Right lobe of liver (tissue), 6 donors: ENCODE results near the gene RER1. TPM values are rescaled to one million over a fixed set of nuclear protein-coding genes. Genes with fewer than 3 reads are reported as not detected.
A peak's percentile ranks its signal among the peaks of the same experiment; 100 is the strongest.

Experiments
- ATAC-seq, 4 donors: fragments of 200-7000 bp; cut with Tn5 transposase; one replicate each; pipeline ENCODE4 v1.9.1; 2020; ENCODE audit warnings: mild to moderate bottlenecking in 4 of 4, moderate library complexity in 4 of 4
- DNase-seq, 3 donors: peaks; one replicate each; pipeline ENCODE4 v3.0.0-alpha.2; 2020
- H3K27ac ChIP-seq, 3 donors: fragments of 200-600 bp; one replicate each; pipeline ENCODE4 v1.8.0; 2022
- H3K27me3 ChIP-seq, 2 donors: fragments of 200-600 bp; one replicate each; pipeline ENCODE4 v1.8.0; 2022
- H3K36me3 ChIP-seq, 4 donors: fragments of 200-600 bp; sonication (generic) in 1 of 4; one replicate each; pipeline versions ENCODE4 v1.5.1 to v1.8.0; 2017 to 2022; ENCODE audit warnings: control low read depth in 1 of 4
- H3K4me1 ChIP-seq, 4 donors: fragments of 200-600 bp; sonication (generic) in 1 of 4; one replicate each; pipeline versions ENCODE4 v1.5.1 to v1.8.0; 2017 to 2022; ENCODE audit warnings: control low read depth in 1 of 4
- H3K4me3 ChIP-seq, 3 donors: fragments of 200-600 bp; one replicate each; pipeline ENCODE4 v1.8.0; 2022
- H3K9me3 ChIP-seq, 4 donors: fragments of 200-600 bp; sonication (generic) in 1 of 4; one replicate each; pipeline versions ENCODE4 v1.5.1 to v1.8.0; 2017 to 2022; ENCODE audit warnings: control low read depth in 1 of 4
- CTCF ChIP-seq, 4 donors: fragments of 200-600 bp in 3 of 4; fragments of 450-650 bp in 1 of 4; IDR thresholded peaks; one replicate each; pipeline versions ENCODE4 v1.5.1 to v1.8.0; 2016 to 2022; ENCODE audit warnings: antibody characterized with exemption in 4 of 4, mild to moderate bottlenecking in 2 of 4
- POLR2A ChIP-seq: fragments of 450-650 bp; IDR thresholded peaks from one replicate; pipeline ENCODE4 v1.6.1; 2017; ENCODE audit warnings: antibody characterized with exemption, mild to moderate bottlenecking
- WGBS: methylation state at CpG from one replicate; pipeline ENCODE4 v1.1.6; 2018; ENCODE audit warnings: low coverage, low lambda C conversion rate; ENCODE audit not compliant: insufficient coverage; ENCODE audit errors: missing lambda C conversion rate; 5-methylcytosine and 5-hydroxymethylcytosine counted together
- intact Hi-C, 2 donors: fragments of 100-400 bp; cut with DNase I; formaldehyde crosslinking; loops; one replicate each; pipeline versions ENCODE4 v1.11.2 to v1.14.1; 2022
- total RNA-seq, 6 experiments: library from RNA; depleted of rRNA in 2 of 6; stranded (reverse); fragments of >200 nt in 2 of 6; fragmentation: NEBNext Ultra II Directional in 3 of 6; extraction: Animal tissue kit (Norgen Biotek cat#: 25700) in 3 of 6; gene quantifications; one replicate each; pipeline versions ENCODE4 v1.1.0 to v1.2.4, GENCODE V29; 2016 to 2023
- donor health status: DM: no; HTN: yes; CAD: no.
- donor health status: DM: no; HTN: no; CAD: no.
- donor health status: DM: no; HTN: no; CAD: no.
- donor health status: DM: no; HTN: yes; CAD: no.
- donor health status: DM: no; HTN: yes; CAD: no.

Gene RER1
- total RNA-seq, 6 experiments from 2014 or later, result 76.5 to 166 (median 122) TPM

- H3K27me3 ChIP-seq, result no peaks in the 10 kb centered on the region
- DNase-seq (peak in 2 of 3 donors; percentile 11 to 39), ATAC-seq (no peak)
- H3K4me1 ChIP-seq, result no peaks in the 10 kb centered on the region
- no peak overlapping the region for H3K27ac ChIP-seq
- no peaks in the 10 kb centered on the region for H3K36me3 ChIP-seq
- H3K9me3 ChIP-seq, result no peaks in the 10 kb centered on the region
- TF ChIP-seq CTCF (IDR thresholded peaks at IDR 0.05) (no peak), POLR2A (no peak)
- intact Hi-C loops, result no loop called here
- 27% methylated on average over 2 of the region's 13 CpGs for WGBS
- no peak overlapping the region for H3K4me3 ChIP-seq
Observed at GRCh38 chr1:2347409-2347785, 44.2 kb upstream of the RER1 start.

- H3K4me3 ChIP-seq, result no peak overlapping the region
- H3K4me1 ChIP-seq, result no peaks in the 10 kb centered on the region
- H3K9me3 ChIP-seq, result no peaks in the 10 kb centered on the region
- 67% methylated on average over 10 of the region's 23 CpGs for WGBS
- intact Hi-C loops, result no loop called here
- peak in 1 of 3 donors; percentile 8 for DNase-seq
- ATAC-seq, result no peak
- TF ChIP-seq POLR2A, result no peak
- TF ChIP-seq CTCF (IDR thresholded peaks at IDR 0.05), result no peak
- no peaks in the 10 kb centered on the region for H3K27me3 ChIP-seq
- H3K36me3 ChIP-seq, result no peaks in the 10 kb centered on the region
- no peak overlapping the region for H3K27ac ChIP-seq
Observed at GRCh38 chr1:2347896-2348295, 43.7 kb upstream of the RER1 start.

GRCh38 chr1:2348346-2349325 is 43.0 kb upstream of the RER1 start:
- H3K36me3 ChIP-seq, result no peaks in the 10 kb centered on the region
- ATAC-seq, result no peak
- no peaks in the 10 kb centered on the region for H3K27me3 ChIP-seq
- intact Hi-C loops, result no loop called here
- H3K27ac ChIP-seq, result no peak overlapping the region
- WGBS, result 96% methylated on average over 15 of the region's 59 CpGs
- H3K9me3 ChIP-seq, result no peaks in the 10 kb centered on the region
- TF ChIP-seq CTCF (IDR thresholded peaks at IDR 0.05) (no peak), POLR2A (no peak)
- DNase-seq, result peak in 2 of 3 donors; percentile 9 to 41
- no peak overlapping the region for H3K4me3 ChIP-seq
- H3K4me1 ChIP-seq, result no peaks in the 10 kb centered on the region

- H3K4me1 ChIP-seq, result no peaks in the 10 kb centered on the region
- H3K27me3 ChIP-seq, result no peaks in the 10 kb centered on the region
- no peak for DNase-seq
- no peak for ATAC-seq
- H3K27ac ChIP-seq, result no peak overlapping the region
- no peak overlapping the region for H3K4me3 ChIP-seq
- WGBS, result 73% methylated on average over 4 of the region's 9 CpGs
- intact Hi-C loops, result no loop called here
- TF ChIP-seq POLR2A (no peak), CTCF (IDR thresholded peaks at IDR 0.05) (no peak)
- no peaks in the 10 kb centered on the region for H3K9me3 ChIP-seq
- no peaks in the 10 kb centered on the region for H3K36me3 ChIP-seq
Observed at GRCh38 chr1:2349806-2350205, 41.8 kb upstream of the RER1 start.
